NCI-H510A treated with DMSO at 0.1 percent for 48 hours (cell line): ENCODE results near the gene RAP1B.

ENCODE experiments used
- DNase-seq: peaks from one replicate; lab custom pipeline; 2025; lab: John Stamatoyannopoulos, UW

RAP1B gene

DNA sequence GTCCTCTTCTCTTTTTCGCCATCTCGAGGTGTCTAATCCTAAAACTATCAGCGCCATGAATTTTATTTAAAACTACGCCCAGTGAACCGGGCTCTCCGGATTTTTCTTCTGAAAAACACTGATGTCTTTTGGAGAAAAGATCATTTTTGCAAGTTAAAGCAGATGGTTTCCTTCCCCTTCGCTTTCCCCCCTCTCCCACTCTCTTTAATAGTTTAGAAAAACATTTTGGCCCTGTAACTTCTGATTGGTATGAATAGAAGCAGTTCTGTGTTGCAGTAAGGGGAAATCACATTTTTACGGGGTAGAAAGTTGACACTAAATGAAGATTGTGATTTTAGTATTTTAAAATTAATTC lies 1.1 kb downstream of the RAP1B start:
- DNase-seq: no peak

DNA sequence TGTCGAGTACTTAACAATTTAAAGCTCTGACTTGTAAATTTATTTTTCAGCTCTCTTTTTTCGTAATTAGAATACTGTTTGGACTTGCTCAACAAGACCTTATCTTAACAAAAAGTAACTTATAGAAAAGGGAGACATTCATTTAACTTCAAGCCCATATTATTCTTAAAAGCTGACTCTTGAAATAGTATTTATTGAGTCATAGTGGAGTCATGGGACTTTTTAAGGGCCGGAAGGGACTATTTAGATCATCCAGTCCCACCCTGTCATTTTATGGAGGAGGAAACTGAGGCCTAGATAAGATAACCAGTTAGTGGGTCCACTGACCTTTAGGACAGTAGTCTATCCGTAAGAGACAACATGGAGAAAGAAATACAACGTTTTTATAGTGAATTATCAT lies 1.5 kb downstream of the RAP1B start:
- DNase-seq: no peak

DNA sequence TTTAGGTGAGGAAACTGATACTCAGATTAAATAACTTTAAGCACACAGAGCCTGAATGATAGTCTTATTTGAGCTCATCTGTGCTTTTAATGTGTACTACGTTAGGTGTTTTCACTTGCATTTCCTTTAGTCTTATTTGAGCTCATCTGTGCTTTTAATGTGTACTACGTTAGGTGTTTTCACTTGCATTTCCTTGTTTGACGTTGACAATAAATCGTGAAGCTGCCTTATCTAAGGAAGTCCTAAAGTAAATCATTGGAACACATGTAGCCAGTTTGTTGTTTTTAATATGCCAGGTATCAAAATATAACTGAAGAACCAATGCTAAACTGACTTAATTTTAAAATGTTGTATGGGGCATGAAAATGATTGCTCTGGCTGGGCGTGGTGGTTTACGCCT lies 2.0 kb downstream of the RAP1B start:
- no peak for DNase-seq

DNA sequence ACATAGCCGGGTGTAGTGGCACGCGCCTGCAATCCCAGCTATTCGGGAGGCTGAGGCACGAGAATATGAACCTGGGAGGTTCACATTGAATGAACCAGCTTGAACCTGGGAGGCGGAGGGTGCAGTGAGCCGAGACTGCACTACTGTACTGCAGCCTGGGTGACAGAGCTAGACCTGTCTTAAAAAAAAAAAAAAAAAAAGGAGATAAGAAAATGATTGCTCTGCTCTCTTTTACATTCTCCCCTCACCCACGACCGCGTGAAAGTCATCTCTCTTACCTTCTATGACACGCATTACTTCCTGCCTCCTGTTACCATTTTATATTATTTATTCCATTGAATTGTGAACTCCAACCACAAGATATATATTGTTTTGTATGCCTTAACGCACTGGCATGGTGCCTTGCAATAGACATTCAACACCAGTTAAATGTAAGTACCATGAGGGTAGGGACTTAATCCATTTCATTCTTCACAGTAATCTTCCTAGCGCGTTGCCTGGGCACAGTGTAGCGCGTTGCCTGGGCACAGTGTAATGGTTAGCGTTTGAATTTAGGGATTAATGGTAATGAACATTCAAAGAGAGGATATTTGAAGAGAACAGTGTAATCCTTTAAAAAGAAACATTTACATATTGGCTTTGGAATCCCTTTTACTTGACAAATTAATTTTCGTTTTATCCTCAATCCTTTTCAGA lies 2.7 kb downstream of the RAP1B start:
- no peak for DNase-seq

DNA sequence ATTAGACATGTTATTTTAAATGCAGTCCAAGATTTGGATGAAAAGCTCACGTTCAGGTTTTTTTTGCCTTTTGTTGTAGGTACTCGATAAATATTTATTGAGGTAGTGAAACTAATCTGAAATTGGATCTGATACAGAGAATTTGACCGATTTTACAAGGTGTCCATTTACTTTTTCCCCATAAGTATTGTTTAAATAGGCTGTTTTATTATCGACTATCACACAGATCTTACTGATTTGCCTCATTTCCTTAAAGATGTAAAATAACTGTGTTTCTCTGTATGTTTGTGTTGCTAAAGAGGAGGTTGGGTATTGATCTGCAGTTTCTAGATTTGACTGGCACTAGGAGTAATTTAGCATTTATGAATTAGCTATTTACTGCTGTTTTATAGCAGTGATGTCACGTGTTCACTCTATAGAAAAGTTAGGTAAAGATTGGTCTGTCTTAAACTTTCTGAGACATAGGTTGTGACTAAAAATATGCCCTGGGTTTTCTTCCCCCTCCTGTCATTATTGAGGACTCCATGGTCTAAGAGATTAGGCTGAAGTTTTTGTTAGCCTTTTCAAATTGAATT lies 3.5 kb downstream of the RAP1B start:
- DNase-seq: no peak

DNA sequence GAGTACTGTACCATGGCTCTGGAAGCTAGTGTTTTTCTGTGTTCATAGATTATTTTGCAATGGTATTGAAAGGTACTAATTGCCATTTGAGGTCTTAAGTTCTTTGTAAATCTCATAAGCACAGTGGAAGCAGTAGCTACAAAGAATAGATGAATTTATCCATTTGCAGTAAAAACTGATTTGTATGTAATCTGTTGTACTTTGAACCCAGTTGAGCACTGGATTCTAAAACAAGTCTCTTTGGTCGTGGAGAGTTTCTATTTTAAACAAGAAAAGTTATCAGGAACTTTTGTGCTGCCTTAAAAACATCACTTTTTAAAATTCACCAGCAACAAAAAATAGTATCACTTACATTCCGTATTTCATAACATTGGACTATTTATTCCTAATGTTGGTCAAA lies 4.1 kb downstream of the RAP1B start:
- no peak for DNase-seq

DNA sequence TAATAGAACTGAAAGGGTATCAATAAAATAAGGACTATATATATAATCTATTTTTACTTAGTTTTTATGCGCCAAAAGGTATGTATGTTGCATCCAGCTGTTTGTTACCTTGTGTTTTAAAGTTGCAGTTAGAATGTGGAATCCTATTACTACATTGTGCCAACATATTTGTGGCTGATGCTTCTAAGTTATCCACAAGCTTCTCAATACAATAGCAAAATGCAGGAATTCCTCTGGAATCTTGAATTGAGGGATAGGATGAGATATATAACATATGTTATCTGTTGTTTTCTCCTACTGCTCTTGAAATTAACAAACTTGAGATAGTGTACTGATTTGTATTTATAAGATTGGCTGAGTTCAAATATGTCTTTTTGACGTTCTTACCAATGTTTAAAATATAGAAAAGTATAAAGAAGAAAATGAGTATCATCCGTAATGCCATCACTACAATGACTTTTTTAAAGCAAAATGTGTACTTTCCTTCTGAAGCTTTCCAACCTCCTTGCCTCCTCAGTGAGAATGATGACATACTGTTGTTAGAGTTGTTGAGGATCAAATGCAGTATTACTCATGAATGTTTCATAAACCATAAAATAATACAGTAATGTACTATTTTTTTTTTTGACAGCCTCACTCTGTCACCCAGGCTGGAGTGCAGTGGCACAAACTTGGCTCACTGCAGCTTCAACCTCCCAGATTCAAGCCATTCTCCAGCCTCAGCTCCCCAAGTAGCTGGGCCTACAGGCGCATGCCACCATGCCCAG lies 6.6 kb downstream of the RAP1B start:
- DNase-seq: no peak

DNA sequence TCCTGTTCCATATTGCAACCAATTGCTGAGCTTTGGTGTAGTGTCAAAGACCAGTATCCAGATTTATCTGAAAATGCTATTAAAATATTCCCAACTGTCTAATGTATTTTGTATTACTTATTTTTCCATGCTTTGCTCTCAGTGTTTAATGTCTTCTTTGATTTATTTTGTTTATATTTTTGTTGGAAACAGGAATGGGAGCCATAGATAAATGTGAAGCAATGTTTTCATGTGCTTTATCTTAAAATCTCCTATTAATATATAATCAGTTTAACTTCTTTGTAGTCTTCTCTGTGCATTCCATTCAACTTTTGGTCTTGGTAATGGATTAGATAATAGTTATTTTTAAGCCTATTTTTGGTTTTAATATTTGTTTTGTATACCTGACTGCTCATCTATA lies 8.8 kb downstream of the RAP1B start:
- DNase-seq: no peak

DNA sequence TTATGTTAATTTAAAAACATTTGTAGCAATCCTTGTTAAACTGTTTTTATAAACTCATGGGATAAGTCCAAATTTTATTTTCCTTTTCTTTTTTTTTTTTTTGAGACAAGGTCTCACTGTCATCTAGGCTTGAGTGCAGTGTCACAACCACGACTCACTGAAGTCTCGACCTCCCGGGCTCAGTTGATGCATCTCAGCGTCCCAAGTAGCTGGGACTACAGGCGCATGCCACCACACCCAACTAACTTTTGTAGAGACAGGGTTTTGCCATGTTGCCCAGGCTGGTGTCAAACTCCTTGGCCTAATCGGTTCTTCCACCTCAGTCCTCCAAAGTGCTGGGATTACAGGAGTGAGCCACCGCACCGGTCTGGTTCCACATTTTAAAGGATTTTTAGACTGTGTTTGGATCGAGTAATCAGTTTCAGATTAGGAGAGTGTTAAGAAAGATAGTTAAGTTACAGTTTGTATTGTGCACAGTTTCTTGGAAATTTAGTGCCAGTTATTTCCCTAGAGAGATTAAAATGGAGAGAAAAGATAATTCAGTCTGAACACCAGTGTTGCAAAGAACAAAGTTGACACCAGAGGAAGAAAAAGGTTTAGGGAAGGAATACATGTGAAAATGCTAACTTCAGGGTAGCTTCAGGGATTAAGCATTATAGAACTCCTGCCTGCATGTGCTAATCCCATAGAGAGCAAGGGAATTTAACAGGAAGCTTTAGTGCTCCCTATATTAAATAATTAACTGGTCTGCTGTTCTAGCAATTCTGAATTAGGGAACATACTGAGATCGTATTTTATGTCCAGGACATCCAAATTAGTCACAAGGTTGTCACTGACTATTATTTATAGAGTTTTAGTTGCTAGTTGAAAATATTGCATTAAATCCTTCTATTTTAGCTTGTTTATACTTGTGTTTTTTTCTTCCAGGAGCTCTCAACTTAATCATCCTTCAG lies 10.1 kb downstream of the RAP1B start:
- no peak for DNase-seq

DNA sequence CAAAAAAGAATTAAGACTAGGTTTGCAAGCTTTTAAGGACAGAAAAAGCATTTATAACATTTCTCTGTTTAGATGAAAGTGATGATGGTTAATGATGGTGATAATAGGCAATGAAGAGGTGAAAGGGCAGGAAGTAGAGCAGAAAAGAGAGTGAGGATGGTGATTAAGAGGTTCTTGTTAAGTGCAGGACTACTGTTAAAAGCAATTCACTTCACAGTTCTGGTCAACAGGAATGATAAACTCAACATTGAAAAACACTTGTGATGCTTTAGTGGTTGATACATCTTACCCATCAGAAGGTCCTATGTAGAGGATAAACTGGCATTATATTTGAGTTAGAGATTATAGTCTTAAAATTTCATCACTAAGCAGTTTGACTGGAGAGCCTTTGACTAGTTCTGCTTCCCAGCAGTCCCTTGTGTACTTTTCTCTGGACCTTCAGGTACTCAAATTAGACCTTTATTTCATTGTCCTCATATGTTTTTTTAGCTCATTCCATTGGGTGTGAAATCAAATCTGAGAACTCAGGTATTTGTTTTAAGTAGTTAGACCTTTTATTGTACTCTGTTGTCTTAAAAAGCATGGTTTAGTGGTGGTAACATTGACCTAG lies 10.9 kb downstream of the RAP1B start:
- no peak for DNase-seq

DNA sequence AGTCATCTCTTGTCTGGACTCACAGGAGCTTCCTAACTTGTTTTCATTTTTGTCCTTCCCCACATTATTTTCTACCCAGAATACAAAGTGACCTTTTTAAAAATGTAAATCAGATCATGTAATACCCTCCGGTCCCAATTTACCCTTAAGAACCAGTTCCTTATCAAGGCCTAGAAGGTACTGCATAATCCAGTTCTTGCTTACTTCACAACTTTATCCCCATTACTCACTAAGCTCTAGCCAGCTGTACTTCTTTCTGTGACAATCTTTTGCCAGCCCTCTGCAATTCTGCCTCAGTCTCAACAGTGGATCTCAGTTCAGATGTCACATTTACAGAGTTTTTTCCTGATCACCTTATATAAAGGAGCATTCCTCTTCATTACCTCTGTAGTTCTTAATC lies 11.6 kb downstream of the RAP1B start:
- DNase-seq: no peak

DNA sequence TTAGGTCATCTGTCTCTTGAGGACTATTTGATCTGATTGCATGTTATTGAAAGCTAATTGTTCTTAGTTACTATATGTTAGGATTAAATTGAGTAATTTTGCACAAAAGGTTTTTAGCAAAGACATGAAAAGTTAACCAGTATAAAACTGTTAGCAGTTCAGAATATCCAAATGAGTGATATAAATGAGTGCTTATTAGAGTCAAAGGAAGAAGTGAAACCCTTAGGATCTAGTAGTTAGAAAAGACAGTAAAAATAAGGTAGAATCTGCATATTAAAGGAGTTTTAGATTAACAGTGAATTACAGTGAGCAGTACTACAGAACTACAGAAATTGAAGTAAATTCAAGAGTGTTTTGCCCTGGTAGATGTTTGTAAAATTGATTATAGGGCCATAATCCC lies 12.4 kb downstream of the RAP1B start:
- DNase-seq: no peak

DNA sequence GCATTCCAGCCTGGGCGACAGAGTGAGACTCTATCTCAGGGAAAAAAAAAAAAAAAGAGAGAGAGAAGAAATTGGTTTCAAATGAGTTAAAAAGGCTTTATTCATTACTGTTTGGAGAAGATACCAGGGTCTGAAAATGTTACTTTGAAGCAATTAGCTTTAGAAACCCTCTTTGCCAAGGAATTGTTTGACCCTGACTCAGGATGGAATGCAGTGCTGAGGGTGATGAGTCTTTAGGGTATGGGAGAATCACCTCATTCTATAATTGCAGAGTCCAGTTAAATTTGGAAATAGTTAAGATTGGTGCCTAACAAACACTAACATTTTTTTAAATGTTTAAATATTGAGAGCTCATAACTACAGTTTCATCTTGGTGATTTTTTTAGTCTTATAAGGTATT lies 13.3 kb downstream of the RAP1B start:
- no peak for DNase-seq

DNA sequence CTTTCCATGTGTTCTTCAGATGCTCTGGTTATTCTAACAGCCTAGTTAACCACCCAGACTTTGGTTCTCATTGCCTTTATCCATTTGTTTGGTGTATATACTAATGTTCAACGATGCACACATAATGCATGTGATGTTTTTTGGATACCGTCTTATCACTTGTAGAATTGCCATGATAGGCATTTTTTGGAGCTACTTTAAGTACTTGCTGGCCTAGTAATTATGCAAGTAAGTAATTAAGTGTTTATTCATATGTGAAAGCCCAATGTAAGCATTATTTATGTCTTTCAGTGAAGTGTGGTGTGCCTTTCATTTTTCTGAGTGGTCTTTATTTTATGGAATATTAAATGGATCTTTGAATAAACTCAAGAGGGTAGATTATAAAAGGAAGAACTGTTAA lies 14.2 kb downstream of the RAP1B start:
- DNase-seq: no peak

DNA sequence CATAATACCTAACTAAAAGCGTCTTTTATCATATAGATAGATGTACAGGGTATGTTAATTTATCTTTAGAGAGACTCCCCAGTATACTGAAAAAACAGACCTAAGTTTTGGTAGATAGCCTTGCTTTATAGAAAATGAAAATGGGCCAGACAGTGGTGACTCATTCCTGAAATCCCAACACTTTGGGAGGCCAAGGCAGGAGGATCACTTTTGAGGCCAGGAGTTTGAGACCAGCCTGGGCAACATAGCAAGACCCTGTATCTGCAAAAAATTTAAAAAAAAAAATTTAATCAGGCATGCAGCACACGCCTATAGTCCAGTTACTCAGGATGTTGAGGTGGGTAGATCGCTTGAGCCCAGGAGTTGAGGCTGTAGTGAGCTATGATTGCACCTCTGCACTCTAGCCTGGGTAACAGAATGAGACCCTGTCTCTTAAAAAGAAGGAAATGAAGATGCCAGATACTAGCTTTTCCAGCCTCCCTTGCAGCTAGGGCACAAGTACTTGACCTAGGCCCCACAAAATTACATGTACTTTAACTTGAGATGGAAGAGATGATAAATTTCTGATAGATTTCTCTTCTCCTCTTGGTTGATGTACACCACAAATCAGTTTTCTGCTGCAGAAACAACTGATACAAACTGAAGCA lies 17.1 kb downstream of the RAP1B start:
- no peak for DNase-seq

DNA sequence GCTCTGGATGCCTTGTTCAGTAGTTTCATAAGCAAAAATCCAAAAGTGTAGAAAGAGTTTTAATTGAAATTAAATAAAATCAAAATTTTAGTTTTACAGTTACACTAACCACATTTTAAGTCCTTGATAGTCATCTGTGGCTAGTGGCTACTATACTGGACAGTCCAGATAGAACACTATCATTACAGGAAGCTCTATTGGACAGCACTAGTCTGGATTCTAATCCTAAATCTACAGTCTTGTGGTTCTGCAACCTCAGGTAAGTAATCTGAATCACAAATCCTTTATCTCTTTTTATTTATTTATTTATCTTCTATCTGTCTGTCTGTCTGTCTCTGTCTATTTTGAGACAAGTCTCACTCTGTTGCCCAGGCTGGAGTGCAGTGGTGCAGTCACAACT lies 18.0 kb downstream of the RAP1B start:
- no peak for DNase-seq

DNA sequence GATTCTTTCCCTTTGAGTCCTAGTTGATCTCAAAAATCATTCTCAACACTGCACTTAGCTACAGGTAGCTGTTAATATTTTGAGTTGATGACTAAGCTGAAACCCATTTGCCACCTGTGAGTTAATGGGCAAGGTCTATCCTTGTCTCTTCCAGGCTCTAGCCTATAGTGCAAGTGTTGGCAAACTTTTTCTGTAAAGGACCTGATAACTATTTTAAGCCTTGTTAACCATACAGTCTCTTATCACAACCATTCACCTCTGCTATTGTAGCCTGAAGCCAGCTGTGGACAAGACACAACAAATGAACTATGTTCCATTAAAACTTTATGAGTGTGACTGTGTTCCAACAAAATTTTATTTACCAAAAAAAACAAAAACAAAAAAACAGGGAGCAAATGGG lies 19.4 kb downstream of the RAP1B start:
- no peak for DNase-seq

DNA sequence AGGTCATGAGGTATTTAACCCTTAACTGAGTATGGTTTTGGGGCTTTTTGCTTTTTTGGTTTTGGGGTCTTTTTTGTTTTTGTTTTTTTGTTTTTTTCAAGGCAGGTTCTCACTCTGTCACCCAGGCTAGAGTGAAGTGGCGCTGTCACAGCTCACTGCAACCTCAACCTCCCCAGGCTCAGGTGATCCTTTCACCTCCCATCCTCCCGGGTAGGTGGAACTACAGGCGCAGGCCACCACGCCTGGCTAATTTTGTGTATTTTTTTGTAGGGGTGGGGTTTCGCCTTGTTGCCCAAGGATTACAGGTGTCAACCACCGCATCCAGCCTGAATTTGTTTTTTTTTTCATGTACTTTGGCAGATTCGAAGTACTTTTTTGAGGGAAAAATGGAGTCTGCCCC lies 19.9 kb downstream of the RAP1B start:
- DNase-seq: no peak

DNA sequence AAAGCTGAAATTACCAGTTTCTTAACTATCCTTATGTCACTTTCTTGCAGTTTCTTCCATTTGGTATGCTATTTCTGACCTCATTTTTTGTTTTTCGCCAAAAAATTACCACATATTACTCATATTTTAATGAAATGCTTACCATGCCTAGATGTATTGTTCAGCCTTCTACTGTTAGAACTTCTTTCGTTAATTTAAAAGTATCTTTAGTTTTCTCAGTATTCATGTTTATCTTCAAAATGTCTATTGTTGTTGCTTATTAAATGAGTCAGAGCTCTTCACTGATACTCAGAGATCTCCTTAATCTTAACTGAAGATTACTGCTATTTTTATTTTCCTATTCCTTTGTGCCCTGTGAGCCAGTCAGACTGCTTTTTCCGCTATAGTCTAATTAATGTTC lies 20.5 kb downstream of the RAP1B start:
- no peak for DNase-seq

DNA sequence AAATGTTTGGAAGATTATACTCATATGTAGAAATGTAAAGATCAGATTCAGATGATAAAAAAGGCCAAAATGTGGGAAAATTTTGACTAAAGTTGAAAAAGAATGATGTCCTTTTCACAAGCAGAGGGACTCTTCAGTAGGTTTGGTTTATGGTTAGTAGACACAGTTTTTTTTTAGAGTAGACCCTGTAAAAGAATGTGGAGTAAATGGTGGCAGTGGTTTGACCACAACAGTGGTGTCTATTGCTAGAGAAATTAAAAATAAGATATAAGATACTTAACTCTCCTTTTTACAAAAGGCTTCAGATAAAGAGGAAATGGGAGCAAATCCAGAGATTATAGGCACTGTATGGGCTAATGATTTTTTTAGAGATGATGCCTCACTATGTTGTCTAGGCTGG lies 21.8 kb downstream of the RAP1B start:
- no peak for DNase-seq
